Stimulated activated CD4-positive, alpha-beta T cell treated with anti-CD3 and anti-CD28 coated beads, Interleukin-4, amount 100 ng/mL, for 48 hours (primary cell): ENCODE data around the gene GRIFIN.

Experiments used
- DNase-seq, 2 donors: peaks; one replicate each; pipeline ENCODE4 v3.0.0-alpha.2; 2020; ENCODE audit warnings: low read depth in 2 of 2

The GRIFIN gene

GRCh38 chr7:2498708-2499107 is 22.5 kb upstream of the GRIFIN start:
- DNase-seq = no peak

DNA sequence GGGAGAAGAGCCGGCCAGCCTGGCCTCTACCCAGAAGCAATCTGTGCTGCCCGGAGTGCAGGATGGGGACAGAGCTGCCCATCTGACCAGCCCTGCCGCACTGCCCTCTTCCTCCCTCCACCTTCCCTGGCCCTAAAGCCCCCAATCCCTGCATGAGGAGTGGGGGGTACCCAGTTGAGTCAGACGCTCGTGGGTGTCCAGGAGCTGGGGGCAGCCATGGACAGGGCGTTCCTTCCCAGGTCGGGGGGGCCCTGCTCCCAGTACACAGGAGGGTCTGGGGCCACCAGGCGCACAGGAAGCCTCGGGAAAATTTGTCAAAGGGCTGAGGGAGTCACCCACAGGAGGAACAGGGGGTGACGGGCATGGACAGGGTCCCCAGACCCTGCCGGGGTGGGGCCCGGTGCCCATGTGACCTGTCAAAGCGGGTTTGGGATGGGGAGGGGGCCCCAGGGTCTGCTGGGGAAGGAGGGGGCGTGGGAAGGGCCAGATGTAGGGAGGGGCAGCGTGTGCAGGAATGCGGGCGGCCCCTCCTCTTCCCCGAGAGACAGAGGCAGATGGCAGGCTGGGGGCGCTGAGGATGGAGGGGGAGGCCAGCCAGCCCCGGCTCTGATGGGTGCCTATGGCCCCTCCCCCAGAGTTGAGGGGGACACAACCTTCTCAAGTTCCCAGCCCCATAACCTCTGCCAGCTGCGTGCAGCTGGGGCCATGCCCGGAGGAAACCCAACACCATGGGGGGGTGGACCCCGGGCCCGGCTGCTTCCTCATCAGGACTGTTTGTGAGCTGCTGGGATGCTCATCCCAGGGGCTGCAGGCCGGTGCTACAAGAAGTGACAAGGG is 21.5 kb upstream of the GRIFIN start:
- no peak for DNase-seq

DNA sequence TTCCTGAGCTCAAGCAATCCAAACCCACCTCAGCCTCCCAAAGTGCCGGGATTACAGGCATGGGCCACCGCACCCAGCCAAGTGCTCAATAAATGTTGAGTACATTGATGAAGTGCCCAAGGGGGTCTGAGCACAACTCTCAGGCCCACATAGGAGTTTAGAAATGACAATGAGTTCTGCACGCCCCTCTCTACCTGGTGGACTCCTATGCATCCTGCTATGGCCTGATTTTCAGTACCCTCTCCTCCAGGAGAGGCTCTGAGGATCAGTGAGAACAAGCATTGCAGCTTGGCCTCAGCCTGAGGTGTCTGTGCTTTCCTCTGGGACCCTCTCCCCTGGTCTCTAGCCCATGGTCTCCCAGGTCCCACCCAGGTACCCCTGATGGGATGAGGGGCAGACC is 20.9 kb upstream of the GRIFIN start:
- DNase-seq = no peak

DNA sequence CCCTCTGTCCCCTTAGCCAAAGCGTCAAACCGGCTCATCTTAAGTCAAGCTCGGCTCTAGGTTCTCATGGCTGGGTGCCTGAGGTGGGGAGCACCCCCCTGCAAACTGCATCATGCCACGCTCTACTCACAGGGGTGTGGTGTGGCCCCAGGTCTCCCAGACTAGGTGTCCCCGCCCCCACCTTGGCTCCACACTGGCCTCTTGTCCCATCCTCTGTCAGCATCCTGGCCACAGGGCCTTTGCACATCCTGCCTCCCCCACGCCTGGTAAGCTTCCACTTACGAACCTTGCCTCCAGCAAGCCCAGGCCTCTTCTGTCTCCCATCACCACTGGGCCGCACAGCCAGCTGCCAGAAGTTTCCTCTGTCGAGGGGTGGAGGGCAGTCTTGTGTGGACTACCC is 20.2 kb upstream of the GRIFIN start:
- DNase-seq = no peak

DNA sequence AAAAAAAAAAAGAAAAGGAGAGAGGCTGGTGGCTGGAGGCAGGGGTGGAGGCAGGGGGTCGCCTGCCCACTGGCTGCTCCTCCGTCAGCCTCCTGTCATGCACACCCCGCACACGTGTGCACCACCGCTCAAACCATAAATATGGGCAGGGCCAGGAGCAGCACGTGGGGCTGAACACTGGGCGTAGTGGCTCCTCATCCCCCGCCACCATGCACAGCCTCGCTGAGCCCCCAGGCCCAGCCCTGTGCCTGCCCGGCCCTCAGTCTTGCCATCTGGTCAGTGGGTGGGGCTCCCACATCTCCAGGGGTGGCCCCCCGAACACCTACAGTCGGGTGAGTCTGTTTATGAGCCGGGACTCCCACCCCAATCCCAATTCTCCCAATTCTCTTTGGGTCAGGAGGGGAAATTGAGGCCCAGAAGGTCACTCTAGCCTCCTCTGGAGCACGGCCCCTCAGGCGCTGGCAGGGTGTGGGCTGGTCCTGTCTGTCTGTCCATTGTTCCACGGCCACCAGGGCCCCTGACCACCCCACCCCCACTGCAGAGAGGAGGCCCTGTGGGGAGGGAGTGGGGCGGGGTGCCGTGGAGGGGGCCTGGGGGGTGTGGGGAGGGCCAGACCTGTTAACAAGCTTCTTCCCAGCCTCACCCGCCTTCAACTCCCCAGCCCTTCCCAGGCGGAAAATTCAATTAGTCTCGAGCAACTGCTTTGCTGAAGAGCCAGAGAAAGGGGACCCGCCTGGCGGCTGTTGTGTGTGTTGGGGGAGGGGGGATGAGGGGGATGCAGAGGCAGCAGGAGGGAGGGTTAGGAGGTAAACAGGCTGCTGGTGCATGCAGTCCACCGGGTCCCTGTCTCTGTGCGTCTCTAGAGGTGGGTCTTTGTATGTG is 19.5 kb upstream of the GRIFIN start:
- no peak for DNase-seq

DNA sequence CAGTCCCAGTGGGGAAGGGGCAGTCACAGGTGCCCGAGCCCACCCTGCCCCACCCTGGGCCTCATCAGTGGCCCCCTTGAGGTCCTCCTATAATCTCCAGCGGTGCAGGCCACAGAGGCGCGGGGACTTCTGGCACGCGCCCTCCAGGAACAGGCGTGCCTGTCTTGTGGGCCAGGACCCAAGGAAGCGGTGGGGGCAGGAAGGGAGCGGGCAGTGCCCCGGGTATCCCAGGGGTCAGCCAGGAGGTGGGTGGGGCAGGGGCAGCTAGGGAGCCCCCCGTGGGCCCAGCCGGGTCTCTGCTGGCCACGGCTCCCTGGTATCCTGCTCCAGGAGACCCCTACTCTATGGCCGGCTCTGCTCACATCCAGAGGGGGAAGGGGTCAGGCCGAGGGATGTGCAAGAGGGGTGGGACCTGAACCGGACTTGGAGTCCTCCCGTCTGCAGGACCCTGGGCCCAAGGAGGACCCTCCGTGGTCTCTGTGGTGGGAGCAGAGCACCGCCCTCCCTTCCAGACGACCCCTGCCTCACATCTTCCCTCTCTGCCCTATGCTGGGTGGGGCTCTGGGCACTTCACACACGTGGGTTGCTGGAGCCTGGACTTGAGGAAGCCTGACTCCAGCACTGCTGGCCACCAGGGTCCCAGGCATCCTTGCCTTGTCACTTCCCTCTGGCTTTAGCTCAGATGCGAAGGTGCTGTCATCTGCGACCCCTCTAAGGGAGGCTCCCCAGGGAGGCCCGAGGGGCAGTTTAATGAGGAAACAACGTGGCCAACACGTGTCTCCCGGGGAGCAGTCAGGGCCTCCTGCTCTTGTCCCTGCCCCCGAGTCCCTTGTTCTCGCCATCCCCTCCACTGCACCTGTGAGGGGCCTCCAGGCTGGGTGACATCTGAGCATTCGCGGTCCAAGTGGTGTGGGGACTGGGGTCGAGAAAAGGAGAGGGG is 18.3 kb upstream of the GRIFIN start:
- no peak for DNase-seq

- DNase-seq = no peak
Measured at GRCh38 chr7:2493205-2494164, 17.3 kb upstream of the GRIFIN start.

GRCh38 chr7:2492038-2492437 is 15.8 kb upstream of the GRIFIN start:
- no peak for DNase-seq

DNA sequence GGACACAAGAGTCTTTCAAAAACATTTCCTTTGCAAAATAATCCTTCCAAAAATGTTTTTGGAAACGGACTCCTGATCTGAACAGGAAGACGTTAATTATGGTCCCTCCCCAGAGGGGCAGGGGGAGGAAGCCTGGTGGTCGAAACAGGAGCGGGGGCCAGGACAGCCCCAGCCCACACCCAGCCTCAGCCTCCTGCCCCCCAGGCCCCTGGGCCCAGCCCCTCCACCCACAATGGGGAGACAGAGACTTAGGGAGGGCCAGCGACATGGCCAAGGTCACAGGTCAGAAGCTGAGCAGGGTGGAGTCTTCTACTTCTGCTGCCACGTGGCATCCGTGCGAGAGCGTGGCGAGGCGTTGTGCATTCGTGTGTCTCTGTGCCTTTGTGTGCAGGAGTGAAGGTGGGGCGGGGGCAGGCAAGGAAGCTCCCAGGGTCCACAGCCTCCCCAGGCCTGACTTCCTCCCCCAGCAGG is 14.0 kb upstream of the GRIFIN start:
- DNase-seq = no peak

DNA sequence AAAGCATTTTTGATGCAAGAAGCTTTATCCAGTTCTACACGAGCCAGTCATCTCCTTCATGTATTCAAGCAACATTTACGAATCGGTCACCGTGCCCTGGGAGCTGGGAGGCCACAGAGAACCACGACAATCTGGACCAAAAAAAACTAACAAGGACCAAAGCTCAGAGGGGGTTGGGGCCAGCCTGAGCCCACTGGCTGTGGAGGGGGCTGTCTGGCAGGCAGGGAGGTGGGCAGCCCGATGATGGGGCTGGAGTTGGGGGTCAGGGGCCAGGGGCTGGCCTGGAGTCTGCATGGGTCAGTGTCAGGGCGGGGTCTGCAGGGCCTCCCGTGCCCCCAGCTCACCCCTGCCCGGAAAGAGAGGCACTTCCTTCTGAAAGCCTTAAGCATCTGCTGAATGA is 12.5 kb upstream of the GRIFIN start:
- DNase-seq = no peak

DNA sequence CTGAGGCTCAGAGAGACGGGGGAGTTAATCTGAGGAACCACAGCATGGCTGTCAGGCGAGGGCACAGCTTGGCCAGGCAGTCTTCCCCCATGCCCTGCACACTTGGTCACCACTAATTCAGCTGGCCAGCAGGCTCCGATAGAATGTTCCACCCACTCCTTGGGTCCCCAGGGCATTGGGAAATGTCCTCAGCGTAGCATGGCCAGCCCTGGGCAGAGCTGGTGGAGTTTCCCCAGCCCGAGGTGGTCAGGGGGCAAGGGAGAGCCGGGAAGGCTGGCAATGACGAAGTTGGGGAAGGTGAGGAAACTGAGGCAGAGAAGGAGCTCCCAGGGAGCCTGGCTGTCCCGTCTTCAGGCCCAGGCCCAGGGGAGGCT is 12.1 kb upstream of the GRIFIN start:
- no peak for DNase-seq

- DNase-seq = no peak
Measured at GRCh38 chr7:2487586-2488271, 11.5 kb upstream of the GRIFIN start.

GRCh38 chr7:2484868-2485267 is 8.7 kb upstream of the GRIFIN start:
- DNase-seq = no peak

DNA sequence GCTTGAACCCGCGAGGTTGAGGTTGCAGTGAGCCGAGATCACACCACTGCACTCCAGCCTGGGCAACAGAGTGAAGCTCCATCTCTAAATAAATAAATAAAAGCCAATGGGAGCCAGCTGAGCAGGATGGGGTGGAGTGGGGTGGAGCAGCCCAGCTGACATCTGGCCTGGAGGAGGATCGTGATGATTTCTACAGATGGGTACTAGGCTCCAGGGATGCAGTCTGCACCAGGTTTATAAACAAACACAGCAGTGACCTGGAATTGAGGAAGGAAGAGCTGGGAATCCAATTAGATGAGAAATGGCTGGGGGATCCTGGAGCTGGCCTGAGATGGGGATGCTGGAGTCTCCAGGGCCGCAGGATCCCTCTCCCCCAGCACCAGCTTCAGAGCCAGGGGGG is 7.3 kb upstream of the GRIFIN start:
- DNase-seq = no peak

DNA sequence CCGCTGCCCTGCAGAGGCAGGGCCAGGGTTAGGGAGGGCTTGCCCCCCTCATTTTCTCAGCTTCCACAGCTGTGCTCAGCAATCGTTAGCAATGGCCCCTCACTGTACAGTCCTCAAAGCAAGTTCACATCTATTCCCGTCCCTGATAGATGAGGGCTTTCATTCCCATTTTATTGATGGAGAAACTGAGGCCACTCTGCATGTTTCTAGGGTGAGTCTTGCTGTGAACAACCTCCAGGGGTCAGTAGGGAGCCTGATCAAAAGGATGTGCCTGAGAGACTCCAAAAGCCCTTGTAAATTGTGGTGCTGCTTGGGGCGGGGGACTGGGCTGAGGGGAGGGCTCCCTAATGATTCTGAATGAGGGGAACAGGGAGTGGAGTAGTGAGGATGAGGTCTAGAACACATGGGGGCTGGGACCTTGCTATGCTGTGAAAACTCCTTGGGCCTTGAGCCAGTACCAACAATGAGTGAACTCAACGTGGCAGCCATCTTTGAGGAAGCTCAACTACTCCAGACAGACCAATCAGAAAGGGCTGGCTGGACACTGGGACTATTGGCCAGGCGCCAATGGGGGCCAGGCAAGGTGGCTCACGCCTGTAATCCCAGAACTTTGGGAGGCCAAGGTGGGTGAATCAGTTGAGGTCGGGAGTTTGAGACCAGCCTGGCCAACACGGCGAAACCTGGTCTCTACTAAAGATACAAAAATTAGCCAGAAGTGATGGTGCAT is 6.7 kb upstream of the GRIFIN start:
- DNase-seq = no peak

DNA sequence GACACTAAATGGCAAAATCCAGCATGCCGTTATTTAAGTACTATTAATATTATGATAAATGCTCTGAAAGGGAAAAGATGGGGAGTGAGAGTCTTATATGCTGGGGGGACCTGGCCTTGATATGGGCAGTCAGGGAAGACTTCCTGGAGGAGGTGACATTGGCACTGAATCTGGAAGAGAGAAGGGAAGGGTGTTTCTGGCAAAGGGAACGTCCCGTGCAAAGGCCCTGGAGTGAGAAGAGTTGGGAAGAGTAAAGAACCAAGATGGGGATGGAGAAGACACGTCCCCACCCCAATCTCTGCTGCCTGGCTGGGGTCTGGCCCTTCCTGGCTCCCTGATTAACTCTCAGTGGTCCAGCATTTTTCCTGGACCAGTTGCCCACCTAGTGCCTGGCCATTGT is 5.0 kb upstream of the GRIFIN start:
- no peak for DNase-seq

- DNase-seq = no peak
Measured at GRCh38 chr7:2480070-2480408, 3.8 kb upstream of the GRIFIN start.

- no peak for DNase-seq
Measured at GRCh38 chr7:2479276-2480069, 3.3 kb upstream of the GRIFIN start.

DNA sequence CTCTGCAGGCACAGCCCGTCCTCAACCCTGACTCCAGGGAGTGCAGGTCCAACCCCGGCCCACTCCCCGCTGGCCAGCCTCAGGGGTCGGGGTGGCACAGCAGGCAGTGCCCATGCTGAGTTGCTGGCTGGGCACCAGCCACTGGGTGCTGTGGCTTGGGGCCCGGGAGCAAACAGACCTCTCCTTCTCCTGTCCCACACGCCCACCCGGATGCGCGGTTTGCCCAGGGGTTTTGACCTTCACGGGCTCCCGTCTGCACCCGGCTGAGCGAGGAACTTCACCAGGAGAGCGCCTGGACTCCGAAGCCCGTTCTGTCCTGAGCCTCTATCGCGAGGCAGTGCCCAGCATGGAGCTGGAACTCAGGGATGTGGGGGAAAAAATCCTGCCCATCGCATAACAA is 2.6 kb upstream of the GRIFIN start:
- no peak for DNase-seq
